HG03439 (cell line): ENCODE results near the gene LGMN.
"Not testable (repeated sequence)": the region's sequence is repeated elsewhere in the genome, so short reads cannot be mapped to it uniquely, and the experiment has no call there.

Experiments used
- ATAC-seq: cut with Tn5 transposase; IDR thresholded peaks from one replicate; pipeline ENCODE4 v1.9.1; 2021; ENCODE audit warnings: mild to moderate bottlenecking, moderate library complexity; ENCODE audit not compliant: unreplicated experiment

LGMN gene

GRCh38 chr14:92748259-92749016 lies at the start of gene LGMN:
Gene LGMN (minus strand): TSS chr14:92748627. CDS start chr14:92732786, 15,841 bp downstream.
- ATAC-seq: peak; percentile 80

- no peak for ATAC-seq
These were observed 46.5 kb upstream of the LGMN start for GRCh38 chr14:92794961-92795360.

GRCh38 chr14:92794547-92794941 lies 46.1 kb upstream of the LGMN start:
- ATAC-seq: peak; percentile 14

DNA sequence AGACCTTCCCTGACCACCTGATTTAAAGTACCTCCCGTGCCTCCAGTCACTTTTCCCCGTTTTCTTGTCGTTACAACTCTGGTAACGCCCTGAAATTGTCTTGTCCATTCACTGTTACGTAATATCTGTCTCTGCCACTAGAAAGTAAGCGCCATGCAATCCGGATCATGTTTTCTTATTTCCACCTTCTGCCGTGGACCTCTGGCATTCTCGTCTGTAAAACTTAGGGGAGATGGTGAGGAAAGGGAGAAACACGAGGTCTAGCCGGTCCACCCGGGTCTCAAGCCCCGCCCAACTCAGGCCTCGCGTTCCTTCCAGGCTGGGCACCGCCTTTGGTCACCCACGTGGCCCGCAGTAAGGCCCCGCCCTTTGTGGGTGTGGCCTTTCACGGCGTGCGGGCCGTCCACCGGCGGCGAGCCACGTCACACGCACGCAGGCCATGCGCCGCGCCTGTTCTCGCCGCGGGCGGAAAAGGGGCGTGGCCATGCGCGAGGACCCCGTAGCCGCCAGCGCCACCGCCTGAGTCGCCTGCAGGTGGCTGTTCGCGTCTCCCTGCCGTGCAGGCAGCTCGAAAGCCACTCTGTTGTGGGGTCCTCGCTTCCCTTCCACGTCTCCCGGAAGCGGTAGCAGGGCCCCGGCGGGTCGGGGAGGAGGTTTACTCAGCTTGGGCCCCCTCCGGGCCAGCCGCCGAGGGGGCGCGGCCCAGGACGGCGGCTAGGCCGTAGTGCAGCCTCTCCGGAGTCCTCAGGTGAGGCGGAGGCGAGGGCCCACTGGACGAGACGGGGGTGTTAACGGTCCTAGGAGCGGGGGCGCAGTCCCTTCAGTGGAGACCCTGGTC lies 45.5 kb upstream of the LGMN start, which contains the start of gene GOLGA5:
TSS of gene GOLGA5 (plus strand) at position 597 of the 838 bp plus-strand sequence. CDS start 3,133 bp downstream, outside the sequence.
- peak; percentile 96 for ATAC-seq

DNA sequence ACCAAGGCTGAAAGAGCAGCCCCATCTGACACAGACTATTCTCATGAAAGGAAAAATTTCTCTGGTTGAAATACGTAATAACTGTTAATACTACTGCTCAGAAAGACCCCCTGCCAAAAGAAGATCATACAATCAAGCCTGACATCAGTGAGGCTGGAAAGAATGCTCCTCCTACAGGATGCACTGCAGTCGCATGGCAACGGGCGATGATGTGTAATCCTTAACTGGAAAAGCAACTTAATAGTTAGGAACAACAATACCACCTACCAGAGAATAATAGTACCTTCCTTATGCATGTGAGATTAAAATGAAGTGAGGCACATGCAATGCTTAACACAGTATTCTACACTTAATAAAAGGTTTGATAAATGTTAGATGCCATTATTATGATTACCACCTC lies 44.5 kb upstream of the LGMN start:
- no peak for ATAC-seq

DNA sequence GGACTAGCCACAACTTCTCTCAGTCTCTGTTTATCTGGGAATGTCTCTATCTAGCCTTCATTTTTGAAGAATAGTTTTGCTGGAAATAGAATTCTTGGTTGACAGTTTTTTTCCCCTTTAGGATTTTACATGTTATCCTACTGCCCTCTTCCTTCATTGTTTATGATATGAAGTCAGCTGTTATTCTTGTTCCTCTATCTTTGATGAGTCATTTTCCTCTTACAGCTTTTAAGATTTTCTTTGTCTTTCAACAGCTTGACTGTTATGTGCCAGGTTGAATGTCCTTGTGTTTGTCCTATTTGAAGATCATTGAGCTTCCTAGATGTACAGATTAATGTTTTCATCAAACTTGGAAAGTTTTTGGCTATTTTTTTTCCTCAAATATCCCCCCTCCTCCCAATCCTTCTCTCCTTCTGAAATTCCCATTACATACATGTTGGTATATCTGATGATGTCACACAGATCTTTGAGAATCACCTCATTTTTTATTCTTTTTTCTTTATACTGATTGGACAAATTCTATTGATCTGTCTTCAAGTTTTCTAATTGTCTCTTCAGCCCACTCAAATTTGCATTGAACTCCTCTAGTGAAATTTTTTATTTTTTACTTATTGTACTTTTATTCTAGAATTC lies 41.1 kb upstream of the LGMN start:
- ATAC-seq: no peak

GRCh38 chr14:92787554-92787953 lies 39.1 kb upstream of the LGMN start:
- no peak for ATAC-seq

DNA sequence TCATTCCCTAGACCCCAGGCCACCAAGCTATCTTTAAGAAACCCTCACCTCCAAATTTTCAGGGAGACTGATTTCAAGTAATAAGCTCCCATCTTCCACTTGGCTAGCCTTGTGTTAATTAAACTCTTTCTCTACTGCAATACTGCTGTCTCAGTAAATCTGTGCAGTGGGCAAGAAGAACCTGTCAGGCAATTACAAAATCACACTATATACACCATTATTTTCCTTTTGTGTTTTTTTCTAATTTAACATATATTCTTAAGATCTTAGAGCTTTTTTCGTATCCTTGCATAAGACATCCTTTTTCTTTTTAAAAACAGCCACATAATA lies 38.0 kb upstream of the LGMN start:
- no peak for ATAC-seq

- no peak for ATAC-seq
These were observed 37.4 kb upstream of the LGMN start for GRCh38 chr14:92785667-92786426.

DNA sequence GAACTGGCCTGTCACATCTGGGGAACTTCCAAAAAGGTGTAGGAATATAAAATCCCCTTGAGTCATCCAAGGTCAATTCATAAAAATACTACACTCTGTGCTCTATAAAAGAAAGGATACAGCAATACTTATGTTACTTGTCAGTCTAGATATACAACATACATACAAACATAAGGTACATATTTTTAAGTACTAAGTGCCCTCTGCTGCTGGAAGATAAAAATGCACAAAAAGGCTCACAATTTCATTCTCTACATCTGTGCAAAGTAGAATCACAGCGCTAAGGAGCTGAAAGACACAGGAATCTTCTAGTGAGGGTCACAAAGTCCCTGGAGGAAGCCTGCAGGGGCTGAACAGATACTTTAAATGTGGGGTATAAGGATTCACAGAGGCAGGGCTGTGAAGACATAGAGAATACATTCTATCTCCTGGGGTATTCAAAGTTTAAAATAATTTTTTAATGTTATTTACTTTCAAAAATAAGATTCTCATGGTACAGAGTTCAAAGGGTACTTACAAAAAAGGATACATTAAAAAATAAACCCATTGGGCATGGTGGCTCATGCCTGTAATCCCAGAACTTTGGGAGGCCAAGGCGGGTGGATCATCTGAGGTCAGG lies 35.5 kb upstream of the LGMN start:
- no peak for ATAC-seq

DNA sequence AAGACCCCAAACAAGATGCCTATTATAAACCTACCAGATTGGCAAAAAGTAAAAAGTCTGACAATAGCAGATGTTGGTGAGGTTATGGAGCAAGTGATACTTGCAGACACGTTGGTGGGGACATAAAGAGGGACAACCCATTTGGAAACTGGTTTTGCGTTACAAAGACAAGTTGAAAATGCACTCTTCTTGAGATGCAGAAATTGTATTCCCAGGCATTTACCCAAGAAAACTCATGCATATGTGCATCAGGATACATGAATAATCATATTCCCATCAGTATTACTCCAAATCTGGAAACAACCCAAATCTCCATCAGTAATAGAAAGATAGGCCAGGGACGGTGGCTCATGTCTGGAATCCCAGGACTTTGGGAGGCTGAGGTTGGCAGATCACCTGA lies 32.9 kb upstream of the LGMN start:
- no peak for ATAC-seq

DNA sequence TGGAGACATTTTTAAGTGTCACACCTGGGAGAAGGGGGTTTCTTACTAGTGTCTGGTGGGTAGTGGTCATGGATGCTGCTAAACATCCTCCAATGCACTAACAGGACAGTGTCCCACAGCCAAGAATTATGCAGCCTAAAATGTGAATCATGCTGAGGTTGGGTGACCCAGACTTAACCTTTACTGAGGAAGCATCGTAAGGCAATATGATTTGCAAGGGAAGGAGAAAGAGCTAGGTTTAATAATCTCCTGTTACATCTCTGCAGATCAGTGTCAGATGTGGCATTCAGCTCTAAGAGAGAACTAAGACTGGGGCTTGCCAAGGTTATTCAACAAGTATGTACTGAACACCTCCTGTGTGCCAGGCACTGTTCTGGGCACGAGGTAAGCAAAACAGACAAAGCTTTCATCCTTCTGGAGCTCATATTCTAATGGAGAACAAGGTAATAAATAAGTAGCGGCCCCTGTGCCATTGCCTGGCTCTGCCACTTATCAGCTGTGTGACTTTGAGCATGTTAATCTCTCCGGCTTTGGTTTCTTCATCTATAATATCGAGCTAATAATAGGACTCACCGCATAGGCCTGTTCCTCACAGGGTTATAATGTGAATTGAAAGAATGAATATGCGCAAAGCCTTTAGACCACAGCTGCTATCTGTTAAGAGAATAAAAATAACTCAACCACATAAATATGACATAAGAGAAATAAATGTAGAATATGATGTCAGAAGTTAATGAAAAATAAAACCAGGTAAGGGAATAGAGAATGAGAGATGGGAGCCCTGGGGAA lies 32.2 kb upstream of the LGMN start:
- ATAC-seq: no peak

DNA sequence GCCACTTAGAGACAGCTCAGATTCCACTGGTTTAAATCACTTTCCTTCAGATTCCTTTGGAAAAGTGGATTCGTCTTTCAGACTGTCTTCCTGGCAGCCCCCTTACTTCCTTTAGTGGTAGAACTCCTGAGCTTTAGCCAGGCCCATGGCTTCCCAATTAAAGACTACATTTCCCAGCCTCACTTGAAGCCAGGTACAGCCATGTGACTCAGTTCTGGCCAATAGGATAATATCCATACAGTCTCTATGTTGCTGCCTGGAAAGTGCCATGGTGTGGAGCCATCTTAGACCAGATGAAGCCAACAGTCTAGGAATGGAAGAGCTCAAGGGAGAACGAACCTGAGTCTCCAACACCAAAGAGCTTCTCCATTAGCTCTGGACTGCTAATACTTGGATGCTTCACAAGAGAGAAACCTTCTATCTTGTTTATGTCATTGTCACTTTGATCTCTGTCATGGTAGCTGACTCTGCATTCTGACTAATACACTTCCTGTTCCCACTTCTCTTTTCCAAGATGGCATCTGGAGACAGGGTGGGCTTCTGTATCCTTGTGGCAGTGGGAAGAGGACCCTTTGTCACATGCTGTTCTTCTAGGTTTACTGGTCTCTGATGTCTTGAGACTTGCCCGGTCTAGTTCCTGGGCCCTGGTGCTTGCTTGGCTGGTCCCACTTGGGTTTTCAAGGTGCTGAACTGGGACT lies 30.6 kb upstream of the LGMN start:
- not testable (repeated sequence) for ATAC-seq

GRCh38 chr14:92775292-92775691 lies 26.9 kb upstream of the LGMN start:
- ATAC-seq: peak; percentile 89

GRCh38 chr14:92774572-92774971 lies 26.1 kb upstream of the LGMN start:
- ATAC-seq: no peak

DNA sequence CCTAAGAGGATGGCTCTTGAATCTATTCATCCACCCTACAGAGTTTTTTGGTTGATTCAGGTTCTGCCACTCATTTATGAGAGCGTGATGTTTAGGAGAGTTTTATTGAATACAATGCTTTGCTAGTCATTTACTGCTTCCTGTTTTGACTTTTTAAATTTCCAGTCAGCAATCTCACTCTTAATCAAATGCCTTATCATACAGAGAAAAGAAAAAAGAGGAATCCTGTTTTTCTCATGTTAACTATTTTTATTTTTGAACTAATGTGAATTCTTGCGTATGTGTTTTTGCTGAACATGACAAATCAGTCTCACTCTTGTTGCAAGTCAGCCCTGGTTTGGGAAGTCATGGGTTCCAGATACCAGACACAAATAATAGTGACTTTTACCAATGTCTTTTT lies 22.1 kb upstream of the LGMN start:
- ATAC-seq: no peak

GRCh38 chr14:92768795-92769194 lies 20.4 kb upstream of the LGMN start:
- ATAC-seq: peak; percentile 23

- peak; percentile 95 for ATAC-seq
These were observed 19.8 kb upstream of the LGMN start for GRCh38 chr14:92768236-92768635.
